ENCODE results near the gene PCDHB4. TPM values are rescaled to one million over a fixed set of nuclear protein-coding genes. Genes with fewer than 3 reads are reported as not detected.
"Not testable (repeated sequence)": the region's sequence is repeated elsewhere in the genome, so short reads cannot be mapped to it uniquely, and the experiment has no call there.

Gene PCDHB4
- total and polyA plus RNA-seq, 8 donors, result 1.9 to 4.3 (median 2.5) TPM

GRCh38 chr5:141172381-141173204 is 51.0 kb downstream of the PCDHB4 start, which contains the start of gene PCDHB7:
Gene PCDHB7, plus strand, starts transcription at chr5:141172644. Its CDS starts 192 bp downstream, at chr5:141172836.
- H3K27me3 ChIP-seq, result peaks cover 0 to 44% of the 10 kb centered on the region in 2 donors
- ATAC-seq (no peak), DNase-seq (peak in 2 of 4 donors; percentile 18 to 47)
- intact Hi-C loops (cut with DNase I), result no loop called here
- no peaks in the 10 kb centered on the region for H3K36me3 ChIP-seq
- H3K4me3 ChIP-seq, result no peak within 1 kb of the TSS
- no peaks in the 10 kb centered on the region for H3K4me1 ChIP-seq
- TF ChIP-seq CTCF (IDR thresholded peaks at IDR 0.05), result peak in 1 of 2 donors; percentile 22
- no peak within 1 kb of the TSS for H3K27ac ChIP-seq
- peaks cover 0 to 52% of the 10 kb centered on the region in 2 donors for H3K9me3 ChIP-seq

- H3K4me3 ChIP-seq; H3K27ac ChIP-seq; intact Hi-C loops (cut with DNase I); H3K36me3 ChIP-seq; ATAC-seq; H3K4me1 ChIP-seq: not testable (repeated sequence)
- peak in 1 of 4 donors; percentile 77 for DNase-seq
- Histone ChIP-seq H3K9me3 (peaks cover 0 to 58% of the 10 kb centered on the region in 2 donors), H3K27me3 (peaks cover 0 to 53% of the 10 kb centered on the region in 2 donors)
Observed at GRCh38 chr5:141174291-141175104, 52.9 kb downstream of the PCDHB4 start.

Other genes starting within 250 kb of the PCDHB4 start
- 1 to 10 TPM; 3.6 to 7.4 TPM for gene PCDHA12, start 246.5 kb upstream of the PCDHB4 start, total RNA-seq
- under 1 TPM in 5 of 6 donors, not detected in 1; 0.03 to 0.09 (median 0.06) TPM for gene PCDHA12, start 246.5 kb upstream of the PCDHB4 start, polyA plus RNA-seq (ENCODE audit: insufficient read length in 6 of 6)
- 1 to 10 TPM; 1.5 to 1.7 TPM for gene PCDHA13, start 239.7 kb upstream of the PCDHB4 start, total RNA-seq
- gene PCDHA13, start 239.7 kb upstream of the PCDHB4 start, polyA plus RNA-seq (ENCODE audit: insufficient read length in 6 of 6), result under 1 TPM; 0.09 to 0.38 (median 0.26) TPM
- gene PCDHAC1, start 195.5 kb upstream of the PCDHB4 start, total RNA-seq, result 1 to 10 TPM; 6.7 to 8.3 TPM
- gene PCDHAC1, start 195.5 kb upstream of the PCDHB4 start, polyA plus RNA-seq (ENCODE audit: insufficient read length in 6 of 6), result under 1 TPM; 0.26 to 0.53 (median 0.32) TPM
- 10 to 100 TPM in 1 of 2 donors, 1 to 10 TPM in 1; 9.9 to 12.6 TPM for gene PCDHAC2, start 155.3 kb upstream of the PCDHB4 start, total RNA-seq
- 1 to 10 TPM; 2.8 to 4.5 (median 3.1) TPM for gene PCDHAC2, start 155.3 kb upstream of the PCDHB4 start, polyA plus RNA-seq (ENCODE audit: insufficient read length in 6 of 6)
- under 1 TPM; 0.06 to 0.10 TPM for gene PCDHB1, start 70.4 kb upstream of the PCDHB4 start, total RNA-seq
- gene PCDHB1, start 70.4 kb upstream of the PCDHB4 start, polyA plus RNA-seq (ENCODE audit: insufficient read length in 6 of 6), result under 1 TPM; 0.06 to 0.14 (median 0.11) TPM
- 1 to 10 TPM; 3.6 to 6.6 TPM for gene PCDHB2, start 27.2 kb upstream of the PCDHB4 start, total RNA-seq
- 10 to 100 TPM in 1 of 6 donors, 1 to 10 TPM in 5; 5.9 to 12.5 (median 8.9) TPM for gene PCDHB2, start 27.2 kb upstream of the PCDHB4 start, polyA plus RNA-seq (ENCODE audit: insufficient read length in 6 of 6)
- 1 to 10 TPM; 2.0 to 3.9 TPM for gene PCDHB3, start 21.3 kb upstream of the PCDHB4 start, total RNA-seq
- 1 to 10 TPM; 2.2 to 4.1 (median 3.2) TPM for gene PCDHB3, start 21.3 kb upstream of the PCDHB4 start, polyA plus RNA-seq (ENCODE audit: insufficient read length in 6 of 6)
- gene PCDHB5, start 13.4 kb downstream of the PCDHB4 start, total RNA-seq, result 1 to 10 TPM; 2.5 to 7.5 TPM
- 10 to 100 TPM in 5 of 6 donors, 1 to 10 TPM in 1; 8.0 to 13.9 (median 11.3) TPM for gene PCDHB5, start 13.4 kb downstream of the PCDHB4 start, polyA plus RNA-seq (ENCODE audit: insufficient read length in 6 of 6)
- gene PCDHB6, start 28.2 kb downstream of the PCDHB4 start, total RNA-seq, result 1 to 10 TPM in 1 of 2 donors, under 1 TPM in 1; 0.73 to 1.0 TPM
- 1 to 10 TPM; 2.6 to 3.3 (median 2.8) TPM for gene PCDHB6, start 28.2 kb downstream of the PCDHB4 start, polyA plus RNA-seq (ENCODE audit: insufficient read length in 6 of 6)
- 1 to 10 TPM; 2.4 to 3.8 TPM for gene PCDHB7, start 50.8 kb downstream of the PCDHB4 start, total RNA-seq
- 1 to 10 TPM; 3.9 to 5.8 (median 4.8) TPM for gene PCDHB7, start 50.8 kb downstream of the PCDHB4 start, polyA plus RNA-seq (ENCODE audit: insufficient read length in 6 of 6)
- gene PCDHB8, start 56.0 kb downstream of the PCDHB4 start, total RNA-seq, result 1 to 10 TPM; 1.1 to 2.7 TPM
- 1 to 10 TPM in 5 of 6 donors, under 1 TPM in 1; 0.72 to 3.7 (median 2.5) TPM for gene PCDHB8, start 56.0 kb downstream of the PCDHB4 start, polyA plus RNA-seq (ENCODE audit: insufficient read length in 6 of 6)
- 1 to 10 TPM; 1.8 to 3.1 TPM for gene PCDHB16, start 60.6 kb downstream of the PCDHB4 start, total RNA-seq
- gene PCDHB16, start 60.6 kb downstream of the PCDHB4 start, polyA plus RNA-seq (ENCODE audit: insufficient read length in 6 of 6), result 1 to 10 TPM; 4.0 to 8.2 (median 6.9) TPM
- 1 to 10 TPM; 1.3 to 1.6 TPM for gene PCDHB9, start 65.3 kb downstream of the PCDHB4 start, total RNA-seq
- 1 to 10 TPM; 3.3 to 5.1 (median 4.4) TPM for gene PCDHB9, start 65.3 kb downstream of the PCDHB4 start, polyA plus RNA-seq (ENCODE audit: insufficient read length in 6 of 6)
- gene PCDHB10, start 70.5 kb downstream of the PCDHB4 start, total RNA-seq, result 1 to 10 TPM; 1.5 to 2.0 TPM
- gene PCDHB10, start 70.5 kb downstream of the PCDHB4 start, polyA plus RNA-seq (ENCODE audit: insufficient read length in 6 of 6), result 1 to 10 TPM; 5.8 to 6.9 (median 6.2) TPM
- gene PCDHB11, start 77.8 kb downstream of the PCDHB4 start, total RNA-seq, result 1 to 10 TPM; 2.6 to 3.4 TPM
- 1 to 10 TPM; 2.4 to 3.8 (median 3.5) TPM for gene PCDHB11, start 77.8 kb downstream of the PCDHB4 start, polyA plus RNA-seq (ENCODE audit: insufficient read length in 6 of 6)
- gene PCDHB12, start 86.9 kb downstream of the PCDHB4 start, total RNA-seq, result 1 to 10 TPM; 2.3 to 2.6 TPM
- gene PCDHB12, start 86.9 kb downstream of the PCDHB4 start, polyA plus RNA-seq (ENCODE audit: insufficient read length in 6 of 6), result 1 to 10 TPM; 4.6 to 7.6 (median 6.2) TPM
- 1 to 10 TPM; 1.8 to 2.1 TPM for gene PCDHB13, start 92.1 kb downstream of the PCDHB4 start, total RNA-seq
- 1 to 10 TPM; 5.0 to 6.9 (median 5.9) TPM for gene PCDHB13, start 92.1 kb downstream of the PCDHB4 start, polyA plus RNA-seq (ENCODE audit: insufficient read length in 6 of 6)
- gene PCDHB14, start 101.5 kb downstream of the PCDHB4 start, total RNA-seq, result 1 to 10 TPM; 2.6 to 3.0 TPM
- gene PCDHB14, start 101.5 kb downstream of the PCDHB4 start, polyA plus RNA-seq (ENCODE audit: insufficient read length in 6 of 6), result 10 to 100 TPM in 3 of 6 donors, 1 to 10 TPM in 3; 8.4 to 11.1 (median 10.1) TPM
- 1 to 10 TPM; 2.8 to 5.0 TPM for gene PCDHB15, start 123.6 kb downstream of the PCDHB4 start, total RNA-seq
- 10 to 100 TPM in 3 of 6 donors, 1 to 10 TPM in 3; 8.7 to 14.4 (median 11.1) TPM for gene PCDHB15, start 123.6 kb downstream of the PCDHB4 start, polyA plus RNA-seq (ENCODE audit: insufficient read length in 6 of 6)
- gene SLC25A2, start 182.2 kb downstream of the PCDHB4 start, total RNA-seq, result under 1 TPM in 1 of 2 donors, not detected in 1; 0.76 TPM
- gene SLC25A2, start 182.2 kb downstream of the PCDHB4 start, polyA plus RNA-seq (ENCODE audit: insufficient read length in 6 of 6), result under 1 TPM in 4 of 6 donors, not detected in 2; 0.14 to 0.34 (median 0.21) TPM
- 10 to 100 TPM; 53.2 to 53.5 TPM for gene TAF7, start 199.0 kb downstream of the PCDHB4 start, total RNA-seq
- 100 to 1,000 TPM; 123 to 142 (median 134) TPM for gene TAF7, start 199.0 kb downstream of the PCDHB4 start, polyA plus RNA-seq (ENCODE audit: insufficient read length in 6 of 6)
- gene PCDHGA1, start 208.7 kb downstream of the PCDHB4 start, total RNA-seq, result under 1 TPM; 0.38 to 0.42 TPM
- 1 to 10 TPM in 1 of 6 donors, under 1 TPM in 5; 0.39 to 1.1 (median 0.81) TPM for gene PCDHGA1, start 208.7 kb downstream of the PCDHB4 start, polyA plus RNA-seq (ENCODE audit: insufficient read length in 6 of 6)
- gene PCDHGA2, start 216.9 kb downstream of the PCDHB4 start, total RNA-seq, result 1 to 10 TPM; 2.0 to 3.6 TPM
- gene PCDHGA2, start 216.9 kb downstream of the PCDHB4 start, polyA plus RNA-seq (ENCODE audit: insufficient read length in 6 of 6), result 1 to 10 TPM; 4.6 to 7.1 (median 5.7) TPM
- 1 to 10 TPM; 1.4 to 1.8 TPM for gene PCDHGA3, start 222.0 kb downstream of the PCDHB4 start, total RNA-seq
- 1 to 10 TPM; 1.6 to 4.4 (median 3.4) TPM for gene PCDHGA3, start 222.0 kb downstream of the PCDHB4 start, polyA plus RNA-seq (ENCODE audit: insufficient read length in 6 of 6)
- 1 to 10 TPM; 1.7 to 2.1 TPM for gene PCDHGB1, start 228.3 kb downstream of the PCDHB4 start, total RNA-seq
- 1 to 10 TPM; 1.4 to 2.3 (median 1.7) TPM for gene PCDHGB1, start 228.3 kb downstream of the PCDHB4 start, polyA plus RNA-seq (ENCODE audit: insufficient read length in 6 of 6)
- 1 to 10 TPM; 2.2 to 2.6 TPM for gene PCDHGA4, start 233.2 kb downstream of the PCDHB4 start, total RNA-seq
- 1 to 10 TPM; 2.1 to 3.4 (median 2.9) TPM for gene PCDHGA4, start 233.2 kb downstream of the PCDHB4 start, polyA plus RNA-seq (ENCODE audit: insufficient read length in 6 of 6)
- 1 to 10 TPM; 2.3 to 2.6 TPM for gene PCDHGB2, start 238.2 kb downstream of the PCDHB4 start, total RNA-seq
- gene PCDHGB2, start 238.2 kb downstream of the PCDHB4 start, polyA plus RNA-seq (ENCODE audit: insufficient read length in 6 of 6), result 1 to 10 TPM; 4.4 to 5.4 (median 4.7) TPM
- 1 to 10 TPM; 1.3 to 2.0 TPM for gene PCDHGA5, start 242.3 kb downstream of the PCDHB4 start, total RNA-seq
- 1 to 10 TPM; 3.2 to 5.0 (median 4.1) TPM for gene PCDHGA5, start 242.3 kb downstream of the PCDHB4 start, polyA plus RNA-seq (ENCODE audit: insufficient read length in 6 of 6)
- 1 to 10 TPM; 1.5 to 2.4 TPM for gene PCDHGB3, start 248.4 kb downstream of the PCDHB4 start, total RNA-seq
- gene PCDHGB3, start 248.4 kb downstream of the PCDHB4 start, polyA plus RNA-seq (ENCODE audit: insufficient read length in 6 of 6), result 1 to 10 TPM; 2.6 to 3.4 (median 2.7) TPM

Data from left lung (tissue), 10 donors.